Transverse colon (tissue), 4 donors: Measurements from ENCODE around the gene OR8B8.

ENCODE experiments used
- CTCF ChIP-seq, 5 experiments: fragments of 200-600 bp in 3 of 5; fragments of 450-650 bp in 2 of 5; sonication (generic) in 3 of 5; IDR thresholded peaks; 1 replicate in 2 of 5; 2 replicates in 3 of 5; pipeline ENCODE4 v1.5.1; 2016 to 2017; ENCODE audit warnings: antibody characterized with exemption in 5 of 5, inconsistent platforms in 3 of 5, mild to moderate bottlenecking in 2 of 5, moderate library complexity in 1 of 5
- EP300 ChIP-seq: sonication (generic); formaldehyde crosslinking; IDR thresholded peaks from one replicate; pipeline ENCODE4 v1.6.1; 2017; ENCODE audit warnings: antibody characterized with exemption, low read depth
- POLR2A ChIP-seq: fragments of 450-650 bp; IDR thresholded peaks from one replicate; pipeline ENCODE4 v1.6.1; 2016; ENCODE audit warnings: antibody characterized with exemption, mild to moderate bottlenecking, moderate library complexity
- POLR2AphosphoS5 ChIP-seq, 3 donors: sonication (generic); formaldehyde crosslinking; IDR thresholded peaks; one replicate each; pipeline ENCODE4 v1.6.1; 2016; ENCODE audit warnings: antibody characterized with exemption in 3 of 3

- TF ChIP-seq CTCF (IDR thresholded peaks at IDR 0.05): no peak
- no peak for TF ChIP-seq POLR2A
- TF ChIP-seq EP300: no peak
- TF ChIP-seq POLR2AphosphoS5 (IDR thresholded peaks at IDR 0.05): no peak
Observed at GRCh38 chr11:124467381-124467927, 22.0 kb upstream of the OR8B8 start.
